GM12874 (cell line): ENCODE measurements around the gene CAND1.

Experiments
- TF ChIP-seq, protein P1 (sequence below): IDR thresholded peaks from 2 replicates; pipeline ENCODE4 v1.5.1; 2011; ENCODE audit warnings: low read depth, mild to moderate bottlenecking, control low read depth, low read length, moderate library complexity; ENCODE audit not compliant: insufficient read depth

The CAND1 gene

DNA sequence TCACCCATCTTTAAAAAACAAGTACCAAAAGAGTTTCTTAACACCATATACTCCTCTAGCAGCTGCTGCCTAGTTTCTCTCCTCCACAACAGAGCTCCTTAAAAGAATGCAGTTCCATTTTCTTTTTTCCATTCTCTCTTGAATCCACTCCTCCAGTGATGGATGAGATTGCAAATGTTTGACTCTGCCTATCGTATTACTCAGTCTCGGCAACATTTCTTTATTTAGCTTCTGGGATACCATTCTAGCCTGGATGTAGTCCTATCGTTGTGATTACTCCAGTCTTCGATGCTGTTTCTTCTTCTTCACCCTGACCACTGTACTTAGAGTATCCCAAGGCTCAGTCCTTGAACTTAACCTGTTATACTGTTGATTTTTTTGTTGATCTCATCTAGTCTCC, 30.8 kb downstream of the CAND1 start:
- TF ChIP-seq, protein P1, sequence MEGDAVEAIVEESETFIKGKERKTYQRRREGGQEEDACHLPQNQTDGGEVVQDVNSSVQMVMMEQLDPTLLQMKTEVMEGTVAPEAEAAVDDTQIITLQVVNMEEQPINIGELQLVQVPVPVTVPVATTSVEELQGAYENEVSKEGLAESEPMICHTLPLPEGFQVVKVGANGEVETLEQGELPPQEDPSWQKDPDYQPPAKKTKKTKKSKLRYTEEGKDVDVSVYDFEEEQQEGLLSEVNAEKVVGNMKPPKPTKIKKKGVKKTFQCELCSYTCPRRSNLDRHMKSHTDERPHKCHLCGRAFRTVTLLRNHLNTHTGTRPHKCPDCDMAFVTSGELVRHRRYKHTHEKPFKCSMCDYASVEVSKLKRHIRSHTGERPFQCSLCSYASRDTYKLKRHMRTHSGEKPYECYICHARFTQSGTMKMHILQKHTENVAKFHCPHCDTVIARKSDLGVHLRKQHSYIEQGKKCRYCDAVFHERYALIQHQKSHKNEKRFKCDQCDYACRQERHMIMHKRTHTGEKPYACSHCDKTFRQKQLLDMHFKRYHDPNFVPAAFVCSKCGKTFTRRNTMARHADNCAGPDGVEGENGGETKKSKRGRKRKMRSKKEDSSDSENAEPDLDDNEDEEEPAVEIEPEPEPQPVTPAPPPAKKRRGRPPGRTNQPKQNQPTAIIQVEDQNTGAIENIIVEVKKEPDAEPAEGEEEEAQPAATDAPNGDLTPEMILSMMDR = no peak

DNA sequence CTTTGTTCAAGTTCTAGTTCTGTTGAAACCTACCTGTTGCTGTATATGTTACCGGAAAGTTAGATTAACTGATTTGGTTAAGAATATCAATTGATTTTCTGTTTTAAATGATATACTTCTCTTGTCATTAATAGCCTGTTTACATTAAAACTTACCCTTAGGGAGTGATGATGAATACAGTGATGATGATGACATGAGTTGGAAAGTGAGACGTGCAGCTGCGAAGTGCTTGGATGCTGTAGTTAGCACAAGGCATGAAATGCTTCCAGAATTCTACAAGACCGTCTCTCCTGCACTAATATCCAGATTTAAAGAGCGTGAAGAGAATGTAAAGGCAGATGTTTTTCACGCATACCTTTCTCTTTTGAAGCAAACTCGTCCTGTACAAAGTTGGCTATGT, 33.0 kb downstream of the CAND1 start:
- TF ChIP-seq, protein P1 = no peak

DNA sequence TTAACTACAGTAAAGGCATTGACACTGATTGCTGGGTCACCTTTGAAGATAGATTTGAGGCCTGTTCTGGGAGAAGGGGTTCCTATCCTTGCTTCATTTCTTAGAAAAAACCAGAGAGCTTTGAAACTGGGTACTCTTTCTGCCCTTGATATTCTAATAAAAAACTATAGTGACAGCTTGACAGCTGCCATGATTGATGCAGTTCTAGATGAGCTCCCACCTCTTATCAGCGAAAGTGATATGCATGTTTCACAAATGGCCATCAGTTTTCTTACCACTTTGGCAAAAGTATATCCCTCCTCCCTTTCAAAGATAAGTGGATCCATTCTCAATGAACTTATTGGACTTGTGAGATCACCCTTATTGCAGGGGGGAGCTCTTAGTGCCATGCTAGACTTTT, 36.4 kb downstream of the CAND1 start:
- TF ChIP-seq, protein P1 = no peak

DNA sequence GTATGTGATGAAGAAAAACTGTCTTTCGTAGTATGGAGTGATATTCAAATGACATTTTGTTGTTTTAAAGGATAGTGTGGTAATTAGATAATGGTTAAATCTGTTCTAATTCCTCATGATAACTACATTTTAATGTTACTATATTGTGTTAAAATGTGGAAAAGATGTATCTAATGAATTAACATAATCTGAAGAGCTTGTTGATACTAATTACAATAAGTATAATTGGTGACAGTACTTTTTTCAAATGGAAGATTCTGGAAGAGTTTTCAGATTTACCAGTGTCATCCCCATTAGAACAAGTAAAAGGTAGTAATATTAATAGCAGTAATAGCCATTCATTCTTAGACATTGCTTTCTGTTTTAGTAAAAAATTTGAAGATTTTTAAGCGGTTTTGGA, 37.6 kb downstream of the CAND1 start:
- TF ChIP-seq, protein P1 = no peak

DNA sequence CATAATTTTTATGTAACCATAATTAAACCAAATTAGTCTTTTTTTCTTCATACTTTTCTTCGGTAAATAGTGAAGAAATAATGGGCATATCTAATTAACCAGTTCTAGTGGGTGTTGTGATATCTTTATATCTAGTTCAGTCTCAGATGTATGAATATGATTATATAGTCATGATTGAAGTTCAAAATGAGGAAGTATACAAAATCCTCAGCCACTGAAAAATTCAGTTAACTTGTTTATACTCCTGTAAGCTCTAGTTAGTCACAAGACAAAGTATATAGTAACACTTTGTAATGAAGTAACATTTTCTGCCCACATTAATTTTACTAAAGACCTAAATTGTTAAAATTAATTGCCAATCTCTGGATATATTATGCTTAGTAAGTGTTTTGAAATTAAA, 46.5 kb downstream of the CAND1 start:
- TF ChIP-seq, protein P1 = no peak

DNA sequence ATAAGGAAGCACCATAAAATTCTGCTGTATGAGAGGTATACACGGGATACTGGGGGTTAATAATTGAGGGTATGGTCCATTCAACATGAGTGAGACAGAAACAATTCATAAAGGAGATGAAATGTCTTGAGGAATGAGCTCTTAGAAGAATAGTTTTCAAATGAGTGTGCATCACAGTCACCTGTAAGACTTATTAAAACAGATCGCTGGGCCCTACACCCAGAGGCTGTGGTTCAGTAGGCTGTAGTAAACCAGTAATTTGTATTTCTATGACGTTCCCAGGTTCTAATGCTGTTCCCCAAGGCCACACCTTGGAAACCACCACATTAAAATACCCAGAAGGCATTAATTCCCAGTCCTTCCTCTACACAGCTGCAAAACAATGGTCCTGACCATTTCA, 49.6 kb downstream of the CAND1 start:
- TF ChIP-seq, protein P1 = no peak

DNA sequence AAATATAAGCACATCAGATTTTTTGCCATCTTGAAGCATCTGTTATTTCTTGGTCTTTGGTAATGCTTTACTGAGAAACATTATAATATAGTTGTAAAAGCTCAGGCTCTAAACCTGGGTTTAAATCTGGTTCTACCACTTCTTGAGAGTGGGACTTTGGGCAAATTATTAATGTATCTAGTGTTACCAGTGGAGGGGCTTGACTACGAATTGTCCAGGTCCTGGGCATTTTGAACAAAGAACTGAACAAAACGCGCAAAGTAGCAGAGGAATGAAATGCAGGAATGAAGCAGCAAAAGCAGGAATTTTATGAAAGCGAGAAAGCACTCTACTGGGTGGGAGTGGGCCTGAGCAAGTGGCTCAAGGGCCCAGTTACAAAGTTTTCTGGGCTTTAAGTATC, 50.8 kb downstream of the CAND1 start:
- TF ChIP-seq, protein P1 = no peak

DNA sequence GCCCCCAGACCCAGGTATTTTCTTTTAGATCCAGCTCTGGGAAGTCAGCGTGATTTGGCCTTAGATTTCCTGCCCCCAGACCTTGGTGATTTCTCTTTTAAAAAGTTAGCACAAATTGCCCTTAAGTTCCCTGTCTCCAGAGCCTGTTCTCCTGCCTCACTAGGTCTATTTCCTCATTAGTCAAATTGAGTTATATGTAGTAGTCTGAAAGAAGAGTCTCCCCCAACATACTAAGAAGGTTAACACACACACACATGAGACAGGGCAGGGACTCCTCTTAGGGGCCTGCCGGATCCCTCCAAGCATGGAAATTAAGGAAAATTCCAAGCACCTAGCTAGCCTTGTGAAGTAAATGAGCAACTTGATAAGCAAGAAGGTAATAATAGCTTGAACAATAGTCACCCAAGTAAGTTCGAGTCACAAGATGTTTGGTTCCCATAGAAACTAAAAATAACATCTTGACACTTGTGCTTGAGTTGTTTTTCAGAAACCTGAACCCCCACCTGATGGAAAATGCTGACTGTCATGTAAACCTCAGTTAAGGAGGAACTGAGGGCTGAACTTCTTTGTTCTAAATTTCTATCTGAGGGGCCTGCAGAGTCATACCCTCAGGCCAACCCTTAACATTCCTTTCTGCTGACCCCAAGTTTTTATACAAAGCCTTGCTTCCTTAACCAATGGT, 51.6 kb downstream of the CAND1 start:
- TF ChIP-seq, protein P1 = no peak
